Neutrophil (primary cell): ENCODE data around the gene CXorf38.

Source experiments
- H3K27ac ChIP-seq: fragments of 200-600 bp; sonication (generic); 2 replicates; pipeline ENCODE4 v1.5.1; 2016; ENCODE audit warnings: mild to moderate bottlenecking, moderate library complexity
- H3K27me3 ChIP-seq: fragments of 200-600 bp; sonication (generic); 2 replicates; pipeline ENCODE4 v1.6.0; 2016; ENCODE audit warnings: mild to moderate bottlenecking
- H3K36me3 ChIP-seq: fragments of 200-600 bp; sonication (generic); 2 replicates; pipeline ENCODE4 v1.5.1; 2017
- H3K4me1 ChIP-seq, 2 experiments: fragments of 200-600 bp in 1 of 2; sonication (generic) in 1 of 2; 1 replicate in 1 of 2; 2 replicates in 1 of 2; pipeline versions ENCODE4 v1.5.1 to v1.6.1; 2013 to 2016; ENCODE audit warnings: low read depth in 1 of 2, low read length in 1 of 2, mild to moderate bottlenecking in 1 of 2, moderate library complexity in 1 of 2; ENCODE audit not compliant: control insufficient read depth in 1 of 2, insufficient read depth in 1 of 2
- H3K4me3 ChIP-seq, 2 experiments: fragments of 200-600 bp in 1 of 2; sonication (generic) in 1 of 2; 1 replicate in 1 of 2; 2 replicates in 1 of 2; pipeline ENCODE4 v1.5.1; 2013 to 2016; ENCODE audit warnings: low read depth in 1 of 2, low read length in 1 of 2, mild to moderate bottlenecking in 1 of 2, moderate library complexity in 1 of 2
- H3K9me3 ChIP-seq: fragments of 200-600 bp; sonication (generic); 2 replicates; pipeline ENCODE4 v1.5.1; 2016
- CTCF ChIP-seq: fragments of 200-600 bp; sonication (generic); IDR thresholded peaks from 2 replicates; pipeline ENCODE4 v1.5.1; 2016; ENCODE audit warnings: antibody characterized with exemption

The CXorf38 gene

GRCh38 chrX:40579141-40579540, 68.2 kb downstream of the CXorf38 start:
- TF ChIP-seq CTCF = no peak
- Histone ChIP-seq H3K4me1 (peaks cover 50 to 64% of the 10 kb centered on the region in 2 experiments), H3K27ac (peak overlapping the region; percentile 95), H3K9me3 (no peaks in the 10 kb centered on the region), H3K36me3 (no peaks in the 10 kb centered on the region), H3K4me3 (peak overlapping the region; percentile 67 to 76), H3K27me3 (no peaks in the 10 kb centered on the region)

GRCh38 chrX:40578039-40578695, 69.2 kb downstream of the CXorf38 start:
- H3K36me3 ChIP-seq = no peaks in the 10 kb centered on the region

More at GRCh38 chrX:40578039-40578695, 69.2 kb downstream of the CXorf38 start:
- TF ChIP-seq CTCF = no peak
- Histone ChIP-seq H3K27me3 (no peaks in the 10 kb centered on the region), H3K9me3 (no peaks in the 10 kb centered on the region), H3K27ac (peak overlapping the region; percentile 95), H3K4me1 (peaks cover 50 to 64% of the 10 kb centered on the region in 2 experiments), H3K4me3 (peak overlapping the region; percentile 31 to 67)
